ENCODE results near the gene CCDC97. TPM values are rescaled to one million over a fixed set of nuclear protein-coding genes. Genes with fewer than 3 reads are reported as not detected.

Gene CCDC97
- total RNA-seq, 1 experiment from 2014 or later = 31.4 TPM

GRCh38 chr19:41332468-41332867 is 22.5 kb downstream of the CCDC97 start:
- ATAC-seq (no peak), DNase-seq (ENCODE audit: low spot score) (no peak)
- CTCF ChIA-PET = interaction anchor here (0.6 to 2.1 kb wide), 4 partner anchors 9 to 20 kb away, joined by 4 to 15 read pairs (median 7); no protein-coding TSS in a partner anchor
- Mint-ChIP-seq H3K9me3 (no peaks in the 10 kb centered on the region), H3K27ac (no peak overlapping the region), H3K36me3 (no peaks in the 10 kb centered on the region), H3K4me1 (peaks cover 34% of the 10 kb centered on the region), H3K4me3 (peak overlapping the region; percentile 77; the same call in 1 of the 2 replicates), H3K27me3 (ENCODE audit: low read depth) (peaks cover 19% of the 10 kb centered on the region)
- TF ChIP-seq, protein P1, sequence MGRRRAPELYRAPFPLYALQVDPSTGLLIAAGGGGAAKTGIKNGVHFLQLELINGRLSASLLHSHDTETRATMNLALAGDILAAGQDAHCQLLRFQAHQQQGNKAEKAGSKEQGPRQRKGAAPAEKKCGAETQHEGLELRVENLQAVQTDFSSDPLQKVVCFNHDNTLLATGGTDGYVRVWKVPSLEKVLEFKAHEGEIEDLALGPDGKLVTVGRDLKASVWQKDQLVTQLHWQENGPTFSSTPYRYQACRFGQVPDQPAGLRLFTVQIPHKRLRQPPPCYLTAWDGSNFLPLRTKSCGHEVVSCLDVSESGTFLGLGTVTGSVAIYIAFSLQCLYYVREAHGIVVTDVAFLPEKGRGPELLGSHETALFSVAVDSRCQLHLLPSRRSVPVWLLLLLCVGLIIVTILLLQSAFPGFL (CRISPR knock-in tag; IDR thresholded peaks at IDR 0.05; ENCODE audit: borderline replicate concordance) = no peak
- TF ChIP-seq FOXK1 (CRISPR knock-in tag; IDR thresholded peaks at IDR 0.05) = no peak
- POLR2A ChIA-PET = no interaction called here

- no peak overlapping the region for H3K27ac Mint-ChIP-seq
- ChIA-PET CTCF (interaction anchor here (0.7 to 1.0 kb wide), 2 partner anchors 18 to 229 kb away, joined by 3 to 8 read pairs; no protein-coding TSS in a partner anchor), POLR2A (interaction anchor here (0.6 kb wide), 1 partner anchor 93 kb away, joined by 5 read pairs; no protein-coding TSS in a partner anchor)
- no peak for ATAC-seq
- H3K4me1 Mint-ChIP-seq = peaks cover 26% of the 10 kb centered on the region
- peaks cover 19% of the 10 kb centered on the region for H3K27me3 Mint-ChIP-seq (ENCODE audit: low read depth)
- H3K36me3 Mint-ChIP-seq = no peaks in the 10 kb centered on the region
- TF ChIP-seq NR1H2 (CRISPR knock-in tag; IDR thresholded peaks at IDR 0.05) (no peak), OVOL2 (CRISPR knock-in tag; IDR thresholded peaks at IDR 0.05; ENCODE audit: borderline replicate concordance) (no peak), GABPB1 (CRISPR knock-in tag; IDR thresholded peaks at IDR 0.05) (no peak), FOXP4 (CRISPR knock-in tag; IDR thresholded peaks at IDR 0.05) (no peak), ESRRA (CRISPR knock-in tag; IDR thresholded peaks at IDR 0.05; ENCODE audit: borderline replicate concordance) (no peak), IRF2 (CRISPR knock-in tag; IDR thresholded peaks at IDR 0.05; ENCODE audit: borderline replicate concordance, low read depth) (no peak), E2F5 (CRISPR knock-in tag; IDR thresholded peaks at IDR 0.05) (no peak), MAX (CRISPR knock-in tag; IDR thresholded peaks at IDR 0.05) (no peak), SP1 (CRISPR knock-in tag; conservative IDR thresholded peaks at IDR 0.05) (no peak), MYBL2 (CRISPR knock-in tag; IDR thresholded peaks at IDR 0.05) (no peak), FOXP1 (CRISPR knock-in tag; IDR thresholded peaks at IDR 0.05; ENCODE audit: borderline replicate concordance) (no peak), MLX (CRISPR knock-in tag; IDR thresholded peaks at IDR 0.05) (no peak), ZNF232 (CRISPR knock-in tag; IDR thresholded peaks at IDR 0.05) (no peak), TP53 (CRISPR knock-in tag; IDR thresholded peaks at IDR 0.05) (no peak), AR (CRISPR knock-in tag; IDR thresholded peaks at IDR 0.05) (no peak), ARID4B (CRISPR knock-in tag; IDR thresholded peaks at IDR 0.05; ENCODE audit: borderline replicate concordance) (no peak), ATF1 (CRISPR knock-in tag; IDR thresholded peaks at IDR 0.05) (no peak)
- TF ChIP-seq, protein P2, sequence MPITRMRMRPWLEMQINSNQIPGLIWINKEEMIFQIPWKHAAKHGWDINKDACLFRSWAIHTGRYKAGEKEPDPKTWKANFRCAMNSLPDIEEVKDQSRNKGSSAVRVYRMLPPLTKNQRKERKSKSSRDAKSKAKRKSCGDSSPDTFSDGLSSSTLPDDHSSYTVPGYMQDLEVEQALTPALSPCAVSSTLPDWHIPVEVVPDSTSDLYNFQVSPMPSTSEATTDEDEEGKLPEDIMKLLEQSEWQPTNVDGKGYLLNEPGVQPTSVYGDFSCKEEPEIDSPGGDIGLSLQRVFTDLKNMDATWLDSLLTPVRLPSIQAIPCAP (CRISPR knock-in tag; IDR thresholded peaks at IDR 0.05) = no peak
- H3K9me3 Mint-ChIP-seq = no peaks in the 10 kb centered on the region
- no peak overlapping the region for H3K4me3 Mint-ChIP-seq
- DNase-seq (ENCODE audit: low spot score) = no peak
Measured at GRCh38 chr19:41334793-41335192, 24.8 kb downstream of the CCDC97 start.
